Tibial artery (tissue), 4 donors: Measurements from ENCODE around the gene RAB31.

ENCODE experiments used
- DNase-seq, 2 donors: peaks; one replicate each; pipeline ENCODE4 v3.0.0-alpha.2; 2019
- H3K27ac ChIP-seq, 2 donors: fragments of 200-600 bp; sonication (generic) in 1 of 2; 1 replicate in 1 of 2; 2 replicates in 1 of 2; pipeline ENCODE4 v1.5.1; 2018 to 2019; ENCODE audit warnings: mild to moderate bottlenecking in 1 of 2
- H3K27me3 ChIP-seq, 2 donors: fragments of 200-600 bp; sonication (generic) in 1 of 2; one replicate each; pipeline versions ENCODE4 v1.5.1 to v1.6.0; 2016 to 2019
- H3K36me3 ChIP-seq, 3 donors: fragments of 200-600 bp; sonication (generic) in 2 of 3; one replicate each; pipeline ENCODE4 v1.5.1; 2016 to 2019; ENCODE audit warnings: mild to moderate bottlenecking in 2 of 3
- H3K4me1 ChIP-seq, 4 donors: fragments of 200-600 bp; sonication (generic) in 2 of 4; 1 replicate in 3 of 4; 2 replicates in 1 of 4; pipeline ENCODE4 v1.5.1; 2016 to 2019
- H3K4me3 ChIP-seq, 2 donors: fragments of 200-600 bp; sonication (generic) in 1 of 2; 1 replicate in 1 of 2; 2 replicates in 1 of 2; pipeline ENCODE4 v1.5.1; 2018 to 2019; ENCODE audit warnings: mild to moderate bottlenecking in 2 of 2
- H3K9me3 ChIP-seq, 3 donors: fragments of 200-600 bp; sonication (generic) in 1 of 3; one replicate each; pipeline ENCODE4 v1.5.1; 2016 to 2019
- intact Hi-C: fragments of 100-400 bp; cut with DNase I; formaldehyde crosslinking; loops from one replicate; pipeline ENCODE4 v1.15.0; 2023; ENCODE audit warnings: low total_unique reads
- TF ChIP-seq, protein P1 (sequence below), 2 experiments: fragments of 200-600 bp in 1 of 2; fragments of 450-650 bp in 1 of 2; IDR thresholded peaks; one replicate each; pipeline ENCODE4 v1.5.1; 2017 to 2019; ENCODE audit warnings: antibody characterized with exemption in 2 of 2, mild to moderate bottlenecking in 1 of 2, moderate library complexity in 1 of 2

RAB31 gene

DNA sequence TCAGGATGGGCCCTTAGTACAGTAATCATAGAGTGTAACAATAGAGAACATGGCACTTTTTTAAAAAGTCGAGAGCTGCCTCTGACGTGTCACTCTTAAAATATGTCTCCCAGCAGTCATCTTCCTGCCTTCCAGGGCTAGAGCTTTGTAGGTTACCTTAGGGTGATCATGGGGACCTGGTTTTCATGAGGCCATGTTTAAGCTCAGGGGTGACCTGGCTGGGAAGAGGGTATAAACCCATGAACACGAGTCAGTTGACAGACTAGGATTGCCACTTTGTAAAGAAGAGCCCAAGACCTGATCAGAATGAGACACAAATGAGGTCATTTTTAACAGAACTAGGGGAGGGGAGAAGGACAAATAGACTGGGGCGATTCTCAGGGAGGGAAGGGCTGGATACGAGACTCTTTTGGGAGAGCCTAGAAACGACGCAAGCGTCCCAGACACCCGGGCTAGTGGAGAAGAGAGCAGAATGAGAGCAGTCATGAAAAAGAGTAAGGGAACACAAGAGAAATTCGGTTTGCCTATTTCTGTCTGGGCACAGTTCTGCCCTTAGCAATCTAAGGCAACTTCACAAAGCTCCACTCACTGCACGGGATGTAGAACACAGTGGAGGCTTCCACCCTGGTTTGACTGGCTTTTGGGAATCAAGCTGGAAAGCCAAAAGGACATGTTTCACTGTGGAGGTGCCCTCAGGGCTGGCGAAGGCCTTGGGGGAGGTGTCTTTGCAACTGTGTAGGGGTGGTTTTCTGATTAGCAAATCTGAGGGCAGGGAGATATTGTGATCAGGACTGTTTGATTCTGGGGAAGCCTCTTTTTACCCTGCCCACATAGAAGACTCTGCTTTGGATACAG is 1.8 kb upstream of the RAB31 start:
- H3K9me3 ChIP-seq, result no peaks in the 10 kb centered on the region
- no peaks in the 10 kb centered on the region for H3K36me3 ChIP-seq
- H3K4me3 ChIP-seq, result no peak overlapping the region
- no peaks in the 10 kb centered on the region for H3K27me3 ChIP-seq
- intact Hi-C loops, result loop anchor here (10.0 kb wide), 2 partner anchors 92 to 208 kb away; partner anchors contain the start of genes PPP4R1 and VAPA
- peak overlapping the region; percentile 93 to 98 for H3K27ac ChIP-seq
- no peak for DNase-seq
- peaks cover 0 to 52% (median 24%) of the 10 kb centered on the region in 4 donors for H3K4me1 ChIP-seq
- TF ChIP-seq, protein P1, sequence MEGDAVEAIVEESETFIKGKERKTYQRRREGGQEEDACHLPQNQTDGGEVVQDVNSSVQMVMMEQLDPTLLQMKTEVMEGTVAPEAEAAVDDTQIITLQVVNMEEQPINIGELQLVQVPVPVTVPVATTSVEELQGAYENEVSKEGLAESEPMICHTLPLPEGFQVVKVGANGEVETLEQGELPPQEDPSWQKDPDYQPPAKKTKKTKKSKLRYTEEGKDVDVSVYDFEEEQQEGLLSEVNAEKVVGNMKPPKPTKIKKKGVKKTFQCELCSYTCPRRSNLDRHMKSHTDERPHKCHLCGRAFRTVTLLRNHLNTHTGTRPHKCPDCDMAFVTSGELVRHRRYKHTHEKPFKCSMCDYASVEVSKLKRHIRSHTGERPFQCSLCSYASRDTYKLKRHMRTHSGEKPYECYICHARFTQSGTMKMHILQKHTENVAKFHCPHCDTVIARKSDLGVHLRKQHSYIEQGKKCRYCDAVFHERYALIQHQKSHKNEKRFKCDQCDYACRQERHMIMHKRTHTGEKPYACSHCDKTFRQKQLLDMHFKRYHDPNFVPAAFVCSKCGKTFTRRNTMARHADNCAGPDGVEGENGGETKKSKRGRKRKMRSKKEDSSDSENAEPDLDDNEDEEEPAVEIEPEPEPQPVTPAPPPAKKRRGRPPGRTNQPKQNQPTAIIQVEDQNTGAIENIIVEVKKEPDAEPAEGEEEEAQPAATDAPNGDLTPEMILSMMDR (IDR thresholded peaks at IDR 0.05), result no peak

DNA sequence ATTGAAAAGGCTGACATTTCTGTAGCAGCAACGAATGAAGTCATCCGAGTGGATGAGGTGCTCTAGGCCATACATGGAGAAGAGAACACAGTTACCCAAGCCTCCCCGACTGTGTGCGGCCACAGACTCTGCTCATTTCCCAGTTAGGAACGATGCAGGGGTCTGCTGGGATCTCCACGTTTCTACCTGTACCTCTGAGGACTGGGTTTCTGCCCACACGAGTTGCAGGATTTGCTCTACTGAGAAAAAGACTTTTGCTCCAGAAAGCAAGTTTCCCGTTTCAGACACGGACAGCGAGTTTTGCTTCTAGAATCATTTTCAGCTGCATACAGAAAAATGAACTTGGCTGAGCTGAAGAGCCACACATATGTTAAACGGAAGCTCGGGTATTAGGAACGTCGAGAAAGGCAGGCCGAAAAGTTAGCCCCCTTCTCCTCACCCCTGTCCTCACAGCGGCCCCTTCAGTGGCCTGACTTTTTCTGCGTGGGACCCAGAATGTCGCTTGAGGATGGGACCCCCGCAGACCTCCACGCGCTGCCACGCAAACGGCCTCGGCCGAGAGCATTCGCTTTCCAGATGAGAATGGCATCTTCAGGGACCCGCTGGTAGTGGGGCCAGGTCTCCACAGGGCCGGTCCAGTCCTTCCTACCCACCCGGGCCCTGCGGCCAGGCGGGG is 582 bp upstream of the RAB31 start:
- H3K27ac ChIP-seq, result peak overlapping the region; percentile 93 to 98
- intact Hi-C loops, result loop anchor here (10.0 kb wide), 2 partner anchors 93 to 207 kb away; partner anchors contain the start of genes PPP4R1 and VAPA
- peak in 1 of 2 donors; percentile 73 for DNase-seq
- H3K9me3 ChIP-seq, result no peaks in the 10 kb centered on the region
- peak overlapping the region; percentile 94 to 99 for H3K4me3 ChIP-seq
- TF ChIP-seq, protein P1 (IDR thresholded peaks at IDR 0.05), result no peak
- peaks cover 0 to 64% (median 32%) of the 10 kb centered on the region in 4 donors for H3K4me1 ChIP-seq
- no peaks in the 10 kb centered on the region for H3K36me3 ChIP-seq
- H3K27me3 ChIP-seq, result no peaks in the 10 kb centered on the region

DNA sequence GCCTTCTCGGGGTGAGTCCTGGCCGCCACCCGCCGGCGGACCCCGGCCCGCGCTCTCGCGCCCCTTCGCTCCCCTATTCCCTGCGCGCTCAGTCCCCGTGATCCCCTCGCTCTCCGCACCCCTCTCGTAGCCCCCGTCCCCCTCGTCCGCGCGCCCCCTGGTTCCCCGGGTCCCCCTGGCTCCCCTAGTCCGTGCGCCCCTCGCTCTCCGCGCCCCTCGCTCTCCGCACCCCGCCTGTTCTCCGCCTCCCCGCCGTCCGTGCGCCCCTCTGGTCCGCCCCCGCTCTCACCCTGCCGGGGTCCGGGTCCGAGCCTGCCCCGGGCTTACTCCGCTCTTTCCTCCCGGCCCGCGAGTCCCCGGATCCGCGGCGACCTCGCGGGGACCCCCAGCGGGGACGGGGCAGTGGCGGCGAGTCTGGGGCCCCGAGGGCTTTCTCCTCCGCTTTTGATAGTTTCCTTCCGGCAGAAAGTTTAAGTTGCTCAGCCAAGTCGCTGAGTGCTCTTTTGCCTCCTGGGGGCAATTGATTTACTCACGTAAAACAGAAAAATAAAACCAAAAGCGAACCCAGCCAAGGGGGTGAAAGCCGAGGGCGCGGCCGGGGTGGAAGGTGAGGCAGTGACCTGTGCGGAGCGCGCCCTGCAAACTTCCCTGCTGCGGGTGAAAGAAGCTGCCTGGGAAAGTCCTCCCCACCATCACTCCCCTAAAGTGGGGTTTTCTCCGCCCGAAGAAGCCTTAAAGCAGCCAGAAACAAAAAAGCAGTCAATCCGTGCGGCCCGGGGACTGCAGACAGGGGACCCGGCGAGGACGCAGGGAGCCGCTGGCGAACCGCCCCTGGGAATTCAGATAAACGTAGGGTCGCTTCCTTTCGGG is 568 bp downstream of the RAB31 start:
- H3K36me3 ChIP-seq, result no peaks in the 10 kb centered on the region
- H3K4me3 ChIP-seq, result peak overlapping the region; percentile 94 to 99
- H3K27ac ChIP-seq, result peak overlapping the region; percentile 93 to 98
- H3K27me3 ChIP-seq, result no peaks in the 10 kb centered on the region
- TF ChIP-seq, protein P1 (IDR thresholded peaks at IDR 0.05), result no peak
- peaks cover 0 to 73% (median 32%) of the 10 kb centered on the region in 4 donors for H3K4me1 ChIP-seq
- intact Hi-C loops, result loop anchor here (10.0 kb wide), 2 partner anchors 94 to 206 kb away; partner anchors contain the start of genes PPP4R1 and VAPA
- peak in 1 of 2 donors; percentile 69 for DNase-seq
- no peaks in the 10 kb centered on the region for H3K9me3 ChIP-seq

DNA sequence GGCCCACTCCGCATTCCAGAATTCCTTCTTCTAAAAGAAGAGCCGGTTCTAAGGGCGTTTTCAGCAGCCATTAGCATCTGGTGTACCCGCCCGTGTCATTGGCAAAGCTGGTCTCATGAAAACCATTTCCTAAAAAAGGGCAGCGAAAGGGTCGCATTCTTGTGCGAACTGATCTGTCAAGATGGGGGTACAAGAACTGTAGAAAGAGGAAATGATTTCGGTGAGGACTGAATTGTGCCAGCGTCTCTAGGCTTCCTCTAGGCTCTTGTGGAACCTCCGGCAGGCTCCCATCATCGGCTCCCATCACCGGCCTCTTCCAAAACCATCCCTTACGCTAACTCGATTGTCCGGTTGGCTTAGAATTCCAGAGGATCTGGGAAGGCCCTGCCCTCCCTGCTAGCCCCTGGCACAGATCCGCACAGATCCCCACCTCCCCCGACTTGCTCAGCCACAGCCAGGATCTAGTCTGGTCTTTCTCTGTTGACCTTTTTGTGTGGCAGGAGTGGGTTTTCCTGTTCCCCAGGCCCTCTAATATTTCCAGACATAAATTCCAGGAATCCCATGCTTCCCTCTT is 1.3 kb downstream of the RAB31 start:
- Histone ChIP-seq H3K9me3 (no peaks in the 10 kb centered on the region), H3K4me3 (peak overlapping the region; percentile 94 to 99), H3K27me3 (no peaks in the 10 kb centered on the region), H3K4me1 (peaks cover 0 to 76% (median 32%) of the 10 kb centered on the region in 4 donors), H3K36me3 (no peaks in the 10 kb centered on the region), H3K27ac (peak overlapping the region; percentile 93 to 98)
- DNase-seq, result no peak
- TF ChIP-seq, protein P1 (IDR thresholded peaks at IDR 0.05), result no peak
- intact Hi-C loops, result loop anchor here (10.0 kb wide), 2 partner anchors 95 to 205 kb away; partner anchors contain the start of genes PPP4R1 and VAPA

DNA sequence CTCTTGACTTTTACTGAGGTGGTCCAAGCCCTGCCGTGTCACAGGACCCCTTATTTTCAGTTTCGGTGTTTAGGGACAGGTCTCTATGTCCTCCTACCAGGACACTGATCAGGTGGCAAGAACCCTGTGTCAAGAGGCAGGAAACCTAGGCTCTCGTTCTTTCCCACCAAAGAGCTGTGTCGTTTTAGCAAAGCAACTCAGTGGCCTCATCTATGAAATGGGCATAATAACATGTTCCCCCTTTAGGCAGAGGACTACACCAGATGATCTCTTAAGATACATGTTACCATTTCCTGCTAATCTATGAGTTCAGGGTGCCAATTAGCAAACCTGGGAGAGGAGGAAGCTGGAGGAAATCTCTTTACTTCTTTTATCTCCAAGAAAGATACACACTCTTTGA is 1.9 kb downstream of the RAB31 start:
- TF ChIP-seq, protein P1 (IDR thresholded peaks at IDR 0.05), result no peak
- Histone ChIP-seq H3K27ac (peak overlapping the region; percentile 93 to 98), H3K4me3 (peak overlapping the region; percentile 94 to 99), H3K36me3 (no peaks in the 10 kb centered on the region), H3K27me3 (no peaks in the 10 kb centered on the region), H3K9me3 (no peaks in the 10 kb centered on the region), H3K4me1 (peaks cover 0 to 76% (median 32%) of the 10 kb centered on the region in 4 donors)
- DNase-seq, result no peak
- intact Hi-C loops, result no loop called here
